ENCODE measurements around the gene ACTRT2. TPM values are rescaled to one million over a fixed set of nuclear protein-coding genes. Genes with fewer than 3 reads are reported as not detected.

Gene ACTRT2
- total and polyA plus RNA-seq, 2 experiments from 2014 or later = not detected

- H3K4me2 ChIP-seq = no peak overlapping the region
- no peaks in the 10 kb centered on the region for H3K27me3 ChIP-seq
- H3K4me3 ChIP-seq = no peak overlapping the region
- DNase-seq (ENCODE audit: low spot score) = no peak
- no peak overlapping the region for H2AFZ ChIP-seq
- H3K9me3 ChIP-seq (ENCODE audit: low read depth) = no peaks in the 10 kb centered on the region
- H3K79me2 ChIP-seq = no peaks in the 10 kb centered on the region
- WGBS (ENCODE audit: low lambda C conversion rate, missing lambda C conversion rate) = 77% methylated on average over 12 of the region's 12 CpGs
- TF ChIP-seq EZH2 (IDR thresholded peaks at IDR 0.05; ENCODE audit: borderline replicate concordance) (no peak), EZH2phosphoT487 (IDR thresholded peaks at IDR 0.05; ENCODE audit: low read depth, severe bottlenecking, unreplicated experiment) (no peak)
- TF ChIP-seq, protein P1, sequence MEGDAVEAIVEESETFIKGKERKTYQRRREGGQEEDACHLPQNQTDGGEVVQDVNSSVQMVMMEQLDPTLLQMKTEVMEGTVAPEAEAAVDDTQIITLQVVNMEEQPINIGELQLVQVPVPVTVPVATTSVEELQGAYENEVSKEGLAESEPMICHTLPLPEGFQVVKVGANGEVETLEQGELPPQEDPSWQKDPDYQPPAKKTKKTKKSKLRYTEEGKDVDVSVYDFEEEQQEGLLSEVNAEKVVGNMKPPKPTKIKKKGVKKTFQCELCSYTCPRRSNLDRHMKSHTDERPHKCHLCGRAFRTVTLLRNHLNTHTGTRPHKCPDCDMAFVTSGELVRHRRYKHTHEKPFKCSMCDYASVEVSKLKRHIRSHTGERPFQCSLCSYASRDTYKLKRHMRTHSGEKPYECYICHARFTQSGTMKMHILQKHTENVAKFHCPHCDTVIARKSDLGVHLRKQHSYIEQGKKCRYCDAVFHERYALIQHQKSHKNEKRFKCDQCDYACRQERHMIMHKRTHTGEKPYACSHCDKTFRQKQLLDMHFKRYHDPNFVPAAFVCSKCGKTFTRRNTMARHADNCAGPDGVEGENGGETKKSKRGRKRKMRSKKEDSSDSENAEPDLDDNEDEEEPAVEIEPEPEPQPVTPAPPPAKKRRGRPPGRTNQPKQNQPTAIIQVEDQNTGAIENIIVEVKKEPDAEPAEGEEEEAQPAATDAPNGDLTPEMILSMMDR (IDR thresholded peaks at IDR 0.05; ENCODE audit: poor library complexity) = no peak
- no peaks in the 10 kb centered on the region for H4K20me1 ChIP-seq (ENCODE audit: insufficient read depth, poor library complexity, severe bottlenecking)
- H3K9me2 ChIP-seq (replicated peaks; ENCODE audit: insufficient read depth) = no peaks in the 10 kb centered on the region
- no peaks in the 10 kb centered on the region for H3K4me1 ChIP-seq (ENCODE audit: insufficient read depth)
- H3K36me3 ChIP-seq (replicated peaks; ENCODE audit: insufficient read depth, low read depth) = no peaks in the 10 kb centered on the region
- H3K27ac ChIP-seq = no peak overlapping the region
Measured at GRCh38 chr1:3020263-3020909, 881 bp upstream of the ACTRT2 start.

DNA sequence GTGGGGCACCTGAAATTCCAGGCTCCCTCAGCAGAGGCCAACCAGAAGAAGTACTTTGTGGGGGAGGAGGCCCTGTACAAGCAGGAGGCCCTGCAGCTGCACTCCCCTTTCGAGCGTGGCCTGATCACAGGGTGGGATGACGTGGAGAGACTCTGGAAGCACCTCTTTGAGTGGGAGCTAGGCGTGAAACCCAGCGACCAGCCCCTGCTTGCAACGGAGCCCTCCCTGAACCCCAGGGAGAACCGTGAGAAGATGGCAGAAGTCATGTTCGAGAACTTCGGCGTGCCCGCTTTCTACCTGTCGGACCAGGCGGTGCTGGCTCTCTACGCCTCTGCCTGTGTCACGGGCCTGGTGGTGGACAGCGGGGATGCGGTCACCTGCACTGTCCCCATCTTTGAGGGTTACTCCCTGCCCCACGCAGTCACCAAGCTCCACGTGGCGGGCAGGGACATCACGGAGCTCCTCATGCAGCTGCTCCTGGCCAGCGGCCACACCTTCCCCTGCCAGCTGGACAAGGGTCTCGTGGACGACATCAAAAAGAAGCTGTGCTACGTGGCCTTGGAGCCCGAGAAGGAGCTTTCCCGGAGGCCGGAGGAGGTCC, 634 bp downstream of the ACTRT2 start:
- H3K4me3 ChIP-seq = no peak overlapping the region

DNA sequence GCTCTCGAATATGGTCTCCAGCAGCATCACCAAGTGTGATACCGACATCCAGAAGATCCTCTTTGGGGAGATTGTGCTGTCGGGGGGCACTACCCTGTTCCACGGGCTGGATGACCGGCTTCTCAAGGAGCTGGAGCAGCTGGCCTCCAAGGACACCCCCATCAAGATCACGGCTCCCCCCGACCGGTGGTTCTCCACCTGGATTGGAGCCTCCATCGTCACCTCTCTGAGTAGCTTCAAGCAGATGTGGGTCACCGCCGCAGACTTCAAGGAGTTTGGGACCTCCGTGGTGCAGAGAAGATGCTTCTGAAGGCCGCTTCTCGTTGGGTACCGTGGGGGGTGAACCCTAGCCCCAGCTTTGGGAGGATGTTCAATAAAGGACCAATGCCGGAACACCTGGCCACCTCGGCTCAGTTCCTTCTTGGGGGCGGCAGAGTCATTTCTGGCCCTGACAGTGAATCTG, 1.3 kb downstream of the ACTRT2 start:
- no peak for DNase-seq (ENCODE audit: low spot score)
- Histone ChIP-seq H3K4me2 (no peak overlapping the region), H3K27ac (no peak overlapping the region), H3K79me2 (no peaks in the 10 kb centered on the region), H3K9me3 (ENCODE audit: low read depth) (no peaks in the 10 kb centered on the region), H2AFZ (no peak overlapping the region), H3K4me1 (ENCODE audit: insufficient read depth) (no peaks in the 10 kb centered on the region), H3K36me3 (replicated peaks; ENCODE audit: insufficient read depth, low read depth) (no peaks in the 10 kb centered on the region), H3K9me2 (replicated peaks; ENCODE audit: insufficient read depth) (no peaks in the 10 kb centered on the region), H3K4me3 (no peak overlapping the region), H4K20me1 (ENCODE audit: insufficient read depth, poor library complexity, severe bottlenecking) (no peaks in the 10 kb centered on the region), H3K27me3 (no peaks in the 10 kb centered on the region)
- TF ChIP-seq EZH2phosphoT487 (IDR thresholded peaks at IDR 0.05; ENCODE audit: low read depth, severe bottlenecking, unreplicated experiment) = no peak
- no peak for TF ChIP-seq EZH2 (IDR thresholded peaks at IDR 0.05; ENCODE audit: borderline replicate concordance)
- TF ChIP-seq, protein P1 (IDR thresholded peaks at IDR 0.05; ENCODE audit: poor library complexity) = no peak
- WGBS (ENCODE audit: low lambda C conversion rate, missing lambda C conversion rate) = 87% methylated on average over 18 of the region's 18 CpGs

More for the DNA sequence above, 634 bp downstream of the ACTRT2 start:
- no peak overlapping the region for H2AFZ ChIP-seq
- WGBS (ENCODE audit: low lambda C conversion rate, missing lambda C conversion rate) = 84% methylated on average over 28 of the region's 28 CpGs
- H3K36me3 ChIP-seq (replicated peaks; ENCODE audit: insufficient read depth, low read depth) = no peaks in the 10 kb centered on the region
- no peaks in the 10 kb centered on the region for H3K9me2 ChIP-seq (replicated peaks; ENCODE audit: insufficient read depth)
- DNase-seq (ENCODE audit: low spot score) = no peak
- TF ChIP-seq, protein P1 (IDR thresholded peaks at IDR 0.05; ENCODE audit: poor library complexity) = no peak
- TF ChIP-seq EZH2phosphoT487 (IDR thresholded peaks at IDR 0.05; ENCODE audit: low read depth, severe bottlenecking, unreplicated experiment) (no peak), EZH2 (IDR thresholded peaks at IDR 0.05; ENCODE audit: borderline replicate concordance) (no peak)
- H3K27ac ChIP-seq = no peak overlapping the region
- no peaks in the 10 kb centered on the region for H3K9me3 ChIP-seq (ENCODE audit: low read depth)
- no peaks in the 10 kb centered on the region for H3K79me2 ChIP-seq
- no peaks in the 10 kb centered on the region for H4K20me1 ChIP-seq (ENCODE audit: insufficient read depth, poor library complexity, severe bottlenecking)
- H3K27me3 ChIP-seq = no peaks in the 10 kb centered on the region
- H3K4me1 ChIP-seq (ENCODE audit: insufficient read depth) = no peaks in the 10 kb centered on the region
- no peak overlapping the region for H3K4me2 ChIP-seq

All from hepatocyte (in vitro differentiated cells).